A549 (cell line): Measurements from ENCODE around the gene OPCML. TPM values are rescaled to one million over a fixed set of nuclear protein-coding genes. Genes with fewer than 3 reads are reported as not detected.

Experiments
- ATAC-seq, 2 experiments: fragments of 200-7000 bp in 1 of 2; fragments of >200 bp in 1 of 2; cut with Nextera tagmentation in 1 of 2; cut with Tn5 transposase in 1 of 2; 3 replicates each; pipeline versions ENCODE4 v1.8.0 to v1.9.1; 2018 to 2020; ENCODE audit warnings: mild to moderate bottlenecking in 1 of 2, moderate library complexity in 1 of 2
- CTCF ChIA-PET: fragments of 300-600 bp; sonication (Branson Sonifier 250); formaldehyde crosslinking; extraction: SDS; loops from one replicate; lab custom pipeline; 2021; ENCODE audit warnings: antibody characterized with exemption, inconsistent platforms; lab: Yijun Ruan, JAX
- POLR2A ChIA-PET: fragments of 350-600 bp; formaldehyde crosslinking; extraction: SDS; loops from one replicate; lab custom pipeline; 2021; ENCODE audit warnings: antibody characterized with exemption, inconsistent platforms; lab: Yijun Ruan, JAX
- DNase-seq, 2 experiments: peaks; one replicate each; pipeline versions ENCODE4 v3.0.0 to v3.0.0-alpha.2; 2011 to 2016; ENCODE audit warnings: low read depth in 1 of 2, low spot score in 1 of 2
- FAIRE-seq: peaks from 2 replicates; lab custom pipeline; 2011; peaks lifted over from hg19 to GRCh38; lab: Jason Lieb, UNC
- H3K27ac ChIP-seq, 2 experiments: fragments of >200 bp; sonication (Bioruptor Twin); formaldehyde crosslinking; 3 replicates each; pipeline ENCODE4 v1.5.1; 2016 to 2017
- H3K4me1 ChIP-seq: fragments of >200 bp; sonication (Bioruptor Twin); formaldehyde crosslinking; 3 replicates; pipeline ENCODE4 v1.6.1; 2016
- H3K4me2 ChIP-seq: fragments of >200 bp; sonication (Bioruptor Twin); formaldehyde crosslinking; 3 replicates; pipeline ENCODE4 v1.6.1; 2016
- H3K4me3 ChIP-seq: fragments of >200 bp; sonication (Bioruptor Twin); formaldehyde crosslinking; 3 replicates; pipeline ENCODE4 v1.5.1; 2016
- H3K9me3 ChIP-seq: fragments of >200 bp; sonication (Bioruptor Twin); formaldehyde crosslinking; 3 replicates; pipeline ENCODE4 v1.6.1; 2016
- E2F6 ChIP-seq: IDR thresholded peaks from 2 replicates; pipeline ENCODE4 v1.6.1; 2012; ENCODE audit warnings: low read depth, borderline replicate concordance
- FOSB ChIP-seq: fragments of 250-450 bp; sonication (Bioruptor Pico); IDR thresholded peaks from 2 replicates; pipeline ENCODE4 v1.5.0; 2020; ENCODE audit warnings: mild to moderate bottlenecking, moderate library complexity
- FOSL2 ChIP-seq, 2 experiments: fragments of 450-650 bp in 1 of 2; fragments of >200 bp in 1 of 2; sonication (Bioruptor Twin) in 1 of 2; formaldehyde crosslinking; IDR thresholded peaks; 2 replicates each; pipeline versions ENCODE4 v1.5.0 to v1.6.1; 2016 to 2020; ENCODE audit warnings: mild to moderate bottlenecking in 1 of 2, moderate library complexity in 1 of 2
- GATA3 ChIP-seq: IDR thresholded peaks from 2 replicates; pipeline ENCODE4 v1.6.1; 2012; ENCODE audit warnings: borderline replicate concordance
- HOXB13 ChIP-seq: fragments of 250-450 bp; sonication (Bioruptor Pico); IDR thresholded peaks from 2 replicates; pipeline ENCODE4 v1.5.0; 2020; ENCODE audit warnings: low read depth, mild to moderate bottlenecking, moderate library complexity
- HOXB5 ChIP-seq: fragments of 250-450 bp; sonication (Bioruptor Pico); IDR thresholded peaks from 2 replicates; pipeline ENCODE4 v1.5.0; 2020; ENCODE audit warnings: mild to moderate bottlenecking, moderate library complexity
- MAZ ChIP-seq: fragments of 150-350 bp; IDR thresholded peaks from 2 replicates; pipeline ENCODE4 v1.6.1; 2014; ENCODE audit warnings: antibody characterized with exemption, low read depth, low read length, borderline replicate concordance
- NPAS2 ChIP-seq: fragments of 250-450 bp; sonication (Bioruptor Pico); IDR thresholded peaks from 2 replicates; pipeline ENCODE4 v1.8.0; 2022; ENCODE audit warnings: mild to moderate bottlenecking, moderate library complexity, borderline replicate concordance
- PHF8 ChIP-seq: fragments of 200-600 bp; sonication (generic); IDR thresholded peaks from 2 replicates; pipeline ENCODE4 v1.6.1; 2016; ENCODE audit warnings: low read depth, mild to moderate bottlenecking, antibody characterized with exemption, moderate library complexity, borderline replicate concordance
- RAD21 ChIP-seq, 2 experiments: fragments of >200 bp in 1 of 2; sonication (Bioruptor Twin) in 1 of 2; formaldehyde crosslinking in 1 of 2; IDR thresholded peaks in 1 of 2; conservative IDR thresholded peaks in 1 of 2; 2 replicates in 1 of 2; 3 replicates in 1 of 2; pipeline ENCODE4 v1.6.1; 2012 to 2018; ENCODE audit warnings: inconsistent platforms in 1 of 2
- RNF2 ChIP-seq: fragments of 200-600 bp; sonication (generic); IDR thresholded peaks from 2 replicates; pipeline ENCODE4 v1.6.1; 2016; ENCODE audit warnings: low read depth, mild to moderate bottlenecking, antibody characterized with exemption, moderate library complexity, borderline replicate concordance
- SREBF2 ChIP-seq: fragments of 450-650 bp; IDR thresholded peaks from 2 replicates; pipeline ENCODE4 v1.6.1; 2014; ENCODE audit warnings: mild to moderate bottlenecking, moderate library complexity
- ZNF302 ChIP-seq: fragments of 250-450 bp; sonication (Bioruptor Pico); IDR thresholded peaks from 2 replicates; pipeline ENCODE4 v1.9.0; 2021; ENCODE audit warnings: inconsistent platforms, mild to moderate bottlenecking, moderate library complexity
- ZSCAN20 ChIP-seq: fragments of 250-450 bp; sonication (Bioruptor Pico); IDR thresholded peaks from 2 replicates; pipeline ENCODE4 v1.8.0; 2022; ENCODE audit warnings: mild to moderate bottlenecking, moderate library complexity
- WGBS: methylation state at CpG from one replicate; pipeline ENCODE4 v1.1.6; 2017; ENCODE audit errors: missing lambda C conversion rate; 5-methylcytosine and 5-hydroxymethylcytosine counted together
- polyA plus RNA-seq, 4 experiments: library from polyadenylated mRNA; depleted of rRNA in 3 of 4; stranded (reverse); fragments of >200 nt; fragmentation: RNase III in 1 of 4; extraction: RNeasy Plus Mini Kit Qiagen cat#74134 plus additional on column Dnase treatment in 1 of 4; gene quantifications; 2 replicates in 3 of 4; 3 replicates in 1 of 4; pipeline ENCODE4 v1.2.3, GENCODE V29; 2011 to 2017
- TF ChIP-seq, protein P1 (sequence below): fragments of 200-600 bp; sonication (generic); IDR thresholded peaks from 2 replicates; pipeline ENCODE4 v1.6.1; 2016; ENCODE audit warnings: antibody characterized with exemption, mild to moderate bottlenecking, moderate library complexity
- TF ChIP-seq, protein P2 (sequence below): fragments of 250-450 bp; sonication (Bioruptor Pico); IDR thresholded peaks from 2 replicates; pipeline ENCODE4 v1.5.0; 2020; ENCODE audit warnings: low read depth, mild to moderate bottlenecking, moderate library complexity

Gene OPCML
- polyA plus RNA-seq, 2 of the 4 experiments (the other 2 are of a cell fraction), result not detected

- TF ChIP-seq, protein P1, sequence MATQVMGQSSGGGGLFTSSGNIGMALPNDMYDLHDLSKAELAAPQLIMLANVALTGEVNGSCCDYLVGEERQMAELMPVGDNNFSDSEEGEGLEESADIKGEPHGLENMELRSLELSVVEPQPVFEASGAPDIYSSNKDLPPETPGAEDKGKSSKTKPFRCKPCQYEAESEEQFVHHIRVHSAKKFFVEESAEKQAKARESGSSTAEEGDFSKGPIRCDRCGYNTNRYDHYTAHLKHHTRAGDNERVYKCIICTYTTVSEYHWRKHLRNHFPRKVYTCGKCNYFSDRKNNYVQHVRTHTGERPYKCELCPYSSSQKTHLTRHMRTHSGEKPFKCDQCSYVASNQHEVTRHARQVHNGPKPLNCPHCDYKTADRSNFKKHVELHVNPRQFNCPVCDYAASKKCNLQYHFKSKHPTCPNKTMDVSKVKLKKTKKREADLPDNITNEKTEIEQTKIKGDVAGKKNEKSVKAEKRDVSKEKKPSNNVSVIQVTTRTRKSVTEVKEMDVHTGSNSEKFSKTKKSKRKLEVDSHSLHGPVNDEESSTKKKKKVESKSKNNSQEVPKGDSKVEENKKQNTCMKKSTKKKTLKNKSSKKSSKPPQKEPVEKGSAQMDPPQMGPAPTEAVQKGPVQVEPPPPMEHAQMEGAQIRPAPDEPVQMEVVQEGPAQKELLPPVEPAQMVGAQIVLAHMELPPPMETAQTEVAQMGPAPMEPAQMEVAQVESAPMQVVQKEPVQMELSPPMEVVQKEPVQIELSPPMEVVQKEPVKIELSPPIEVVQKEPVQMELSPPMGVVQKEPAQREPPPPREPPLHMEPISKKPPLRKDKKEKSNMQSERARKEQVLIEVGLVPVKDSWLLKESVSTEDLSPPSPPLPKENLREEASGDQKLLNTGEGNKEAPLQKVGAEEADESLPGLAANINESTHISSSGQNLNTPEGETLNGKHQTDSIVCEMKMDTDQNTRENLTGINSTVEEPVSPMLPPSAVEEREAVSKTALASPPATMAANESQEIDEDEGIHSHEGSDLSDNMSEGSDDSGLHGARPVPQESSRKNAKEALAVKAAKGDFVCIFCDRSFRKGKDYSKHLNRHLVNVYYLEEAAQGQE, result no peak
- TF ChIP-seq ZNF302 (CRISPR knock-in tag), result no peak
Measured at GRCh38 chr11:133553885-133554740, 21.8 kb upstream of the OPCML start (continued).

DNA sequence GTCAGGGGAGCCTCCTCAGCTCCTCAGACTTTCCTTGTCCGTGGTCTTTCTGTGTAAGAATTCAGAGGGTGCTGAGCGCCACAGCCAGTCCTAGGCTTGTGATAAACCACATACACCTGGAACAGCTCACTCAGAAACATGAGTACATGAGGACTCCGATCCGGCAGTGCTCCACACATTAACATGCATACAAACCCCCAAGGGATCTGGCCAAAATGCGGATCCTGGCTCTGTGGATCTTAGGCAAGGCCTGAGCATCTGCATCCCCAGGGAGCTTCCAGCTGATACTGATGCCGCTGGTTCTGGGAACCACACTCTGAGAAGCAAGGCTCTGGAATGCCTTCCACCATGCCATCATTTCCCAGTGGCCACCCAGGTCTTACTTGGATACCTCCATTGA is 20.6 kb upstream of the OPCML start:
- no peaks in the 10 kb centered on the region for H3K4me1 ChIP-seq
- ChIA-PET CTCF (no interaction called here), POLR2A (no interaction called here)
- TF ChIP-seq FOSB (CRISPR knock-in tag) (no peak), RNF2 (no peak), RAD21 (conservative IDR thresholded peaks at IDR 0.05 in 1 of 2, IDR thresholded peaks at IDR 0.05 in 1 of 2) (no peak)
- H3K27ac ChIP-seq, result no peak overlapping the region
- 0% methylated on average over 6 of the region's 6 CpGs for WGBS
- H3K4me2 ChIP-seq, result no peak overlapping the region
- H3K9me3 ChIP-seq, result no peaks in the 10 kb centered on the region
- FAIRE-seq (no peak), ATAC-seq (no peak), DNase-seq (no peak)
- no peak overlapping the region for H3K4me3 ChIP-seq

GRCh38 chr11:133551064-133551463 is 18.8 kb upstream of the OPCML start:
- TF ChIP-seq GATA3, result no peak
- TF ChIP-seq, protein P2, sequence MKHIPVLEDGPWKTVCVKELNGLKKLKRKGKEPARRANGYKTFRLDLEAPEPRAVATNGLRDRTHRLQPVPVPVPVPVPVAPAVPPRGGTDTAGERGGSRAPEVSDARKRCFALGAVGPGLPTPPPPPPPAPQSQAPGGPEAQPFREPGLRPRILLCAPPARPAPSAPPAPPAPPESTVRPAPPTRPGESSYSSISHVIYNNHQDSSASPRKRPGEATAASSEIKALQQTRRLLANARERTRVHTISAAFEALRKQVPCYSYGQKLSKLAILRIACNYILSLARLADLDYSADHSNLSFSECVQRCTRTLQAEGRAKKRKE (CRISPR knock-in tag), result no peak
- no peak for TF ChIP-seq FOSL2 (IDR thresholded peaks at IDR 0.05)
- TF ChIP-seq FOSL2 (CRISPR knock-in tag; IDR thresholded peaks at IDR 0.05), result no peak
- TF ChIP-seq NPAS2 (CRISPR knock-in tag), result no peak
- no peak for TF ChIP-seq SREBF2
- TF ChIP-seq RNF2, result no peak
- no peak for TF ChIP-seq MAZ
- TF ChIP-seq ZSCAN20 (CRISPR knock-in tag), result no peak
- TF ChIP-seq RAD21 (conservative IDR thresholded peaks at IDR 0.05 in 1 of 2, IDR thresholded peaks at IDR 0.05 in 1 of 2), result no peak
- TF ChIP-seq HOXB5 (CRISPR knock-in tag), result no peak
- TF ChIP-seq PHF8, result no peak
- no peak for TF ChIP-seq E2F6
- no peak for TF ChIP-seq HOXB13 (CRISPR knock-in tag)
- 2% methylated on average over 5 of the region's 5 CpGs for WGBS
- Histone ChIP-seq H3K4me3 (no peak overlapping the region), H3K27ac (no peak overlapping the region), H3K4me2 (no peak overlapping the region), H3K9me3 (no peaks in the 10 kb centered on the region), H3K4me1 (no peaks in the 10 kb centered on the region)
- CTCF ChIA-PET, result interaction anchor here (1.0 kb wide), 1 partner anchor 9 kb away, joined by 3 read pairs; no protein-coding TSS in a partner anchor
- no peak for FAIRE-seq
- POLR2A ChIA-PET, result no interaction called here
- no peak for DNase-seq
- no peak for ATAC-seq
